Pulmonary artery endothelial cell (primary cell): ENCODE results near the gene HUWE1. TPM values are rescaled to one million over a fixed set of nuclear protein-coding genes. Genes with fewer than 3 reads are reported as not detected.
"Not testable (repeated sequence)": the region's sequence is repeated elsewhere in the genome, so short reads cannot be mapped to it uniquely, and the experiment has no call there.

ENCODE experiments used
- DNase-seq: peaks from one replicate; pipeline ENCODE4 v3.0.0-alpha.2; 2011; ENCODE audit warnings: low read depth, low spot score
- total RNA-seq: library from RNA; depleted of rRNA; stranded (reverse); fragments of >200 nt; gene quantifications from 2 replicates; pipeline ENCODE4 v1.2.3, GENCODE V29; 2014

HUWE1 gene
- 94.8 and 118 TPM in 2 replicates for total RNA-seq

- no peak for DNase-seq
These were observed at the start of gene HUWE1 for GRCh38 chrX:53686151-53686885. TSS of gene HUWE1 (minus strand) at chrX:53686719. CDS start at chrX:53654107, 32,612 bp downstream.

DNA sequence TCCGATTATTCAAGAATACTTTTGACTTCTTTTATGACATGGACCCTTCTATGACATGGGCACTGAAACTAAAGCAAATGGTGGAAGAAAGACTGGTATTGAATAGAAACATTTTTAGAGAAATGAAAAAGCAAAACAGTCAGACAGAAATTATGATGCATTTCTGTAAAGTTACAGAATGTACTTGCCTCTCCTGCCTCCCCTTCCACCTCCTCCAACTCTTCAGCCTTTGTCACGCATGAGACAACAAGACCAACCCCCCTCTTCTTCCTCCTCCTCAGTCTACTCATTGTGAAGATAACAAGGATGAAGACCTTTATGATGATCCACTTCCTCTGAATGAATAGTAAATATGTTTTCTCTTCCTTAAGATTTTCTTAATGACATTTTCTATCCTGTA lies 46.3 kb upstream of the HUWE1 start:
- DNase-seq, result no peak

DNA sequence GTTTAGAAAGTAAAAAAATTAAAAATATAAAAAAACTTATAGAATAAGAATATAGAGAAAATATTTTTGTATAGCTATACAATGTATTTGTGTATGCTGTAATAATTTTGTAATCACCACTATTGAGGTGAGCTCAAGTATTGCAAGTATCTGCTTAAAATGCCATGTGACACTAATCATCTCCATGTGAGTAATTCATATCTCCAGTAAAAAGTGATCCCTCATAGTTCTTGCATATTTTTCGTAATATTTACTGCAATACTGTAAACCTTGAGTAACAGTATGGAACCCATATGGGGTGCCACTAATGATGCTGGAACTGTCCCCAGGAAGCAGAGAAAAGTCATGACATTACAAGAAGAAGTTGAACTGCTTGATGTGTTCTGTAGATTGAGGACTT lies 43.2 kb upstream of the HUWE1 start:
- no peak for DNase-seq

- DNase-seq, result no peak
These were observed 42.0 kb upstream of the HUWE1 start for GRCh38 chrX:53728506-53728905.

- DNase-seq, result no peak
These were observed 38.4 kb upstream of the HUWE1 start for GRCh38 chrX:53724872-53725271.

DNA sequence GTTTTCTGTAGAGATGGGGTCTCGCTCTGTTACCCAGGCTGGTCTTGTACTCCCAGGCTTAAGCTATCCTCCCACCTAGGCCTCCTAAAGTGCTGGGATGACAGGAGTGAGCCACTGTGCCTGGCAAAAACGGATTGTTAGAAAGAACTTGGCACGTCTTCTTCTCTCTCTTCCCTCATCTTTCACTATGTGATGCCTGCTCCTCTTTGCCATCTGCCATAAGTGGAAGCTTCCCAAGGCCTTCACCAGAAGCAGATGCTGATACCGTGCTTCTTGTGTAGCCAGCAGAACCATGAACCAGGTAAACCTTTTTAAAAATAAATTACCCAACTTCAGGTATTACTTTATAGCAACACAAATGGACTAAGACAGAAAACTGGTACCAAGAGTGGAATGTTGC lies 36.9 kb upstream of the HUWE1 start:
- DNase-seq, result no peak

GRCh38 chrX:53721610-53722009 lies 35.1 kb upstream of the HUWE1 start:
- not testable (repeated sequence) for DNase-seq

DNA sequence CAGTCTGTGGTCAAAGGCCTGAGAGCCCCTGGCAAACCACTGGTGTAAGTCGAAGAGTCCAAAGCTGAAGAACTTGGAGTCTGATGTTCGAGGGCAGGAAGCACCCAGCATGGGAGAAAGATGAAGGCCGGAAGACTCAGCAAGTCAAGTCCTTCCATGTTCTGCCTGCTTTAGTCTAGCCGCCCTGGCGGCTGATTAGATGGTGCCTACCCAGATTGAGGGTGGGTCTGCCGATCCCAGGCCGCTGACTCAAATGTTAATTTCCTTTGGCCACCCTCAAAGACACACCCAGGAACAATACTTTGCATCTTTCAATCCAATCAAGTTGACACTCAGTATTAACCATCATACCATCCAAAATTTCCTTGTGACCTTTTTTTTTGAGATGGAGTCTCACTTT lies 33.1 kb upstream of the HUWE1 start:
- not testable (repeated sequence) for DNase-seq

GRCh38 chrX:53718073-53718472 lies 31.6 kb upstream of the HUWE1 start:
- DNase-seq, result no peak

GRCh38 chrX:53717205-53717604 lies 30.7 kb upstream of the HUWE1 start:
- no peak for DNase-seq

GRCh38 chrX:53716328-53717088 lies 30.0 kb upstream of the HUWE1 start:
- DNase-seq, result no peak

- DNase-seq, result no peak
These were observed 28.9 kb upstream of the HUWE1 start for GRCh38 chrX:53715346-53715924.

GRCh38 chrX:53714580-53715345 lies 28.2 kb upstream of the HUWE1 start:
- no peak for DNase-seq

DNA sequence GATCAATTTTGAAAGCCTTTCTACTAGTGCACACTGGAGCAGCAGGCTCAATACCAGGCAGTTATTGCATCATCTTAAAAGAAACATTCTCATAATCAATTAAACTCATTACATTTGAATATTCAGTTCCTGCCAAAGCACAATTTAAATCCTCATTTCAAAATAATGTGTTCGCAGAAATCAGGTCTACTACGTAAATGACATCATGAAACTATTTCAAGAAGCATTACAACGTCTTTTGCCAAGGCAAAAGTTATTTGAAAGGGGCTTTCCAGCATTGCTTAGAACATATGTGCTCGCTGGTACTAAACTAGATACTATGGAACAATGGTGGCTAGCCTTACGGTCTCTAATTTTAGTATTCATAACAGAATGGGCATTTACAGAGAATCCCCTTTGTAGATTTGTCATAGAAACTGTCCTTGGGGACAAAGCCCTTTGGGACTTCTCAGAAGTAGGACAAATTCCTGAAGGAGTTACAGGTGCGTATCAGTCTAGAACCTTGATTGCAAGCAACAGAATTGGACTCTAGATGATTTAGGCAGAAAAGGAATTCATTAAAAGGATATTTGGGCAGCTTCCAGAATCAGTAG lies 27.6 kb upstream of the HUWE1 start:
- DNase-seq, result no peak

DNA sequence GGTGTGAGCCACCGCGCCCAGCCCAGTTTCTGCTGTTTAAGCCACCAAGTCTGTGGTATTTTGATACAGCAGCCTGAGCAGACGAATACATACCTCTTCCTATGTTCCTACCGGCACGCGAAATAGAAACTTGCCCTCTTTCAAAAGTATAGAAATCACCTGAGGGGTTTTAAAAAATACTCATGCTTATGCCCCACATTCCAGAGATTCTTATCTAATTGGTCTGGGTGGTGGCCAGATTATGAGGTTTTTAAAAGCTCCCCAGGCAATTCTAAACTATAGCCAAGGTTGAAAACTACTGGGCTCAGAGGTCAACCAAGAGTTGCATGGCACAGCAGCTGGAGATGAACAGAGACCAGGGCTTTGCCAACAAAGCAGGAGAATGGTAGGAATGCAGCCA lies 24.9 kb upstream of the HUWE1 start:
- DNase-seq, result no peak

DNA sequence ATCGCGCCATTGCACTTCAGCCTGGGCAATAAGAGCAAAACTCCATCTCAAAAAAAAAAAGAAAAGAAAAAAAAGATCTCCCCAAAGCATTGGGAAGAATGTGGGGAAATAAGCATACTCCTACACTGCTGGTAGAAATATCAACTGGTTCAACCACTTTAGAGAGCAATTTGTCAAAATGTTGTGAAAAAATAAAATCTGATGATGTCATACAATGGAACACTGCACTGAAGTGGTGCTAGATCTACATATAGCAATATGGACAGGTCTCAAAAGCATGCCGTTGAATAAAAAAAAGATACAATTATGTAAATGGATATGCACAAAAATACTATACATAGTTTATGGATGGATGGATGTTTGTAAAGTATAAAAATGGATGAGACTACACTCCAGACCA lies 18.3 kb upstream of the HUWE1 start:
- no peak for DNase-seq

- DNase-seq, result no peak
These were observed 17.8 kb upstream of the HUWE1 start for GRCh38 chrX:53704294-53704693.

- DNase-seq, result no peak
These were observed 9.5 kb upstream of the HUWE1 start for GRCh38 chrX:53695946-53696549.

GRCh38 chrX:53694642-53695041 lies 8.1 kb upstream of the HUWE1 start:
- DNase-seq, result no peak

DNA sequence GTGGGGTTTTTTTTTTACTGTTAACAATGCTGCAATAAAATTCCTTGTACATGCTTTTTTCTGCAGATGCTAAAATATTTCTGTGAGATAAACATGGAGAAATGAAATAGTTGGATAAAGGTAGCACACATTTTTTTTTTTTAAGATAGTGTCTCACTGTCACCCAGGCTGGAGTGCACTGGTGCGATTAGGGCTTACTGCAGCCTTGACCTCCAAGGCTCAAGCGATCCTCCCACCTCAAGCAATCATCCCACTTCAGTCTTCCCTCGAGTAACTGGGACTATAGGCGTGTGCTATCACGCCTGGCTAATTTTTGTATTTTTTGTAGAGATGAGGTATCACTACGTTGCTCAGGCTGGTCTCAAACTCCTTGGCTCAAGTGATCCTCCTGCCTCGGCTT lies 1.8 kb upstream of the HUWE1 start:
- no peak for DNase-seq

DNA sequence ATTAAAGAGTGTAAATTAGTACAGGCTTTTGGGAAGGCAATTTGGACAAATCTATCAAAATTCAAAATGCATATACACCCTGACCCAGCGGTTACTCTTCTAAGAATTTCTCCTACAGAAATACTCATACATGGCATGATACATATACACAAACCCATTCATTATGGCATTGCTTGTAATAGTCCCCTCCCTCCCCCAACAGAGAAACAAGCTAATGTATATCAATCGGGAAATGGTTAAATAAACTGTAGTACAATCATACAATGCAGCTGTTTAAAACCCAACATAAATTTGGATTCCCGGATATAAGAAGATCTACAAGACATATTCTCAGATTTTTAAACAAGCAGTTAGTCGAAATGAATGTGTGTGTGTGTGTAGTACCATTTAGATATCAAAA lies 808 bp downstream of the HUWE1 start:
- no peak for DNase-seq
